HG03565 (cell line): Measurements from ENCODE around the gene TMEM204.

Experiments used
- ATAC-seq: cut with Tn5 transposase; IDR thresholded peaks from one replicate; pipeline ENCODE4 v1.9.1; 2021; ENCODE audit warnings: mild to moderate bottlenecking, moderate library complexity; ENCODE audit not compliant: unreplicated experiment

TMEM204 gene

GRCh38 chr16:1553946-1554825 is 20.7 kb downstream of the TMEM204 start:
- no peak for ATAC-seq

GRCh38 chr16:1554826-1555445 is 21.5 kb downstream of the TMEM204 start:
- no peak for ATAC-seq

GRCh38 chr16:1556254-1556653 is 22.8 kb downstream of the TMEM204 start:
- no peak for ATAC-seq

- ATAC-seq: no peak
Measured at GRCh38 chr16:1557074-1557473, 23.6 kb downstream of the TMEM204 start.

GRCh38 chr16:1557576-1557975 is 24.1 kb downstream of the TMEM204 start:
- no peak for ATAC-seq

- no peak for ATAC-seq
Measured at GRCh38 chr16:1559446-1559975, 26.0 kb downstream of the TMEM204 start.

GRCh38 chr16:1560153-1560552 is 26.7 kb downstream of the TMEM204 start:
- no peak for ATAC-seq

GRCh38 chr16:1560866-1561265 is 27.4 kb downstream of the TMEM204 start:
- no peak for ATAC-seq

GRCh38 chr16:1561266-1561665 is 27.8 kb downstream of the TMEM204 start:
- ATAC-seq: no peak

GRCh38 chr16:1561836-1562235 is 28.4 kb downstream of the TMEM204 start:
- ATAC-seq: no peak

- no peak for ATAC-seq
Measured at GRCh38 chr16:1563786-1564185, 30.3 kb downstream of the TMEM204 start.

- no peak for ATAC-seq
Measured at GRCh38 chr16:1564325-1564724, 30.9 kb downstream of the TMEM204 start.

- no peak for ATAC-seq
Measured at GRCh38 chr16:1565083-1565805, 31.8 kb downstream of the TMEM204 start.

GRCh38 chr16:1567988-1568387 is 34.5 kb downstream of the TMEM204 start:
- ATAC-seq: no peak

GRCh38 chr16:1571012-1571671 is 37.7 kb downstream of the TMEM204 start:
- ATAC-seq: no peak

- no peak for ATAC-seq
Measured at GRCh38 chr16:1572673-1573072, 39.2 kb downstream of the TMEM204 start.

- ATAC-seq: no peak
Measured at GRCh38 chr16:1573301-1573700, 39.8 kb downstream of the TMEM204 start.

GRCh38 chr16:1575578-1575977 is 42.1 kb downstream of the TMEM204 start:
- ATAC-seq: no peak

- no peak for ATAC-seq
Measured at GRCh38 chr16:1579214-1579613, 45.7 kb downstream of the TMEM204 start.

GRCh38 chr16:1580256-1580655 is 46.8 kb downstream of the TMEM204 start:
- no peak for ATAC-seq

- no peak for ATAC-seq
Measured at GRCh38 chr16:1580956-1581355, 47.5 kb downstream of the TMEM204 start.
